AG08395 (cell line): ENCODE results near the gene MLH1.

Source experiments
- DNase-seq: peaks from one replicate; pipeline ENCODE4 v3.0.0; 2012; ENCODE audit warnings: mixed read lengths, low spot score

MLH1 gene

GRCh38 chr3:36981006-36981405 is 12.3 kb upstream of the MLH1 start:
- DNase-seq, result no peak

- no peak for DNase-seq
Measured at GRCh38 chr3:36988356-36988755, 5.0 kb upstream of the MLH1 start.

DNA sequence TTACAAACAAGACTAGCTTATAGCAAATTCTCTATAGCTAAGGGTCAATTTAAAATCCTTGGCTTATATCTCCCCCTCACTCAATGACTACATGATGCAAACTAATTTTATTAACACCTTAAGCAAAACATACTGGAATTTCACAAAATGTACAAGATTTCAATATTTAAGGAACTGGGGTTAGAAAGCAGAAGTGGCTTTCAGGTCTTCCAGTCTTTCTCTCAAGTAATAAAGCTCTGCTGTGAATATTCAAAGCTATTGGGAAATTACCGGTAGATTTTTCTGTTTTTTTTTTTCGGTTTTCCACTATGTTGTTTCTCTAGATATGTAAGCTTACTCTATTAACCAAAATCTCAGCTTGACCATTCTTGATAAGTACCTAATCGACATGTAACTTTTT is 4.3 kb upstream of the MLH1 start:
- no peak for DNase-seq

GRCh38 chr3:36989568-36989967 is 3.8 kb upstream of the MLH1 start:
- DNase-seq, result no peak

DNA sequence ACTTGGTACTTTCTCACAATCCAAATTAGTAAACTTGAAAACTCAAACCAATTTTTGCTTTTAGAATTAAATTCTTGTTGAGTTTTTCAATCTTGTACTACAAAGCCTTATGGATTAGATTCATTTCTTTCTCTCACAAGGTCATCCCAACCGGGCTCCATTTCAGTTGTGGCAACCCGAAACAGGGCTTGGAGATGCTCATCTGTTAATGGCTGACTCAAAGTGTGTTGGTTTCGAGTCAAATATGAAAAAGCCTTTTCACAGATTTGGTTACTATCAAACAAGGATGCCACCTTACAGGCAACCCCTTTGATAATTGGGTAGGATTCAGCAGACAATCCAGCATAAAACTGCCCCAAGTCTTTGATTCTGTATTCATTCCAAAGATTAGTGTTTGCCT is 2.2 kb upstream of the MLH1 start:
- no peak for DNase-seq

DNA sequence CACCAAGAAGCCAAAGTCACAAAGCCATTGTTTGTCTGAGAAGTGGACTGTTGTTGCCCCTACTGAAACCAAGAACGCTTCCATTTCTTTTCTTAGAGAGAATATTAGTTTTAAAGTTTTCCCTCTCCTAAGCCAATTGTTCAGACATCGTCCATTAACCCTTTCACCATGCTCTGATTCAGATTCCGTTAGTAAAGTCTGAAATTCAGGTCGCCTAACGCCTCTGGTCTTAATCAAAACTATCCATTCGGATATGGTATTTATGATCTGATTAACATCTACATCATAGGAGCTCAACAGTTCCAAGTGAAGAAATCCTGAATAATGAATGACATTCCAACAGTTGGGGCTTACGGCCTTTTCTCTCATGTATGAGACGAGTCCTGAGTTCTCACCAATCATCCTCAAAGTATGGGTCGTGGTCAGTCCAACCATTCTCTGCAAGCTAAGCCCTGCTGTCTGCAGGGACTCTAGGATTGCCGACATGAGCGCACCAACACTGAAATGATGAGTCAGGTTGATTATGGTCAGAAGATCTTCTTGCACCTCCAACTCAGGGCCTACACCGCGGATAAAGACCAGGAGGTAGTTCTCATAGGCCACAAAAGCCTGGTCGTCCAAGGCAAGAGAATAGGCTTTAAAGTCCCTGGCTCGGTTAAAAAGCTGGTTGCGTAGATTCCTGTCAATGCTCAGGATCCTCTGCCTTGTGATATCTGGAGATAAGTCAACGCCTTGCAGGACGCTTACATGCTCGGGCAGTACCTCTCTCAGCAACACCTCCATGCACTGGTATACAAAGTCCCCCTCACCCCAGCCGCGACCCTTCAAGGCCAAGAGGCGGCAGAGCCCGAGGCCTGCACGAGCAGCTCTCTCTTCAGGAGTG is 1.2 kb upstream of the MLH1 start:
- DNase-seq, result peak; percentile 45

DNA sequence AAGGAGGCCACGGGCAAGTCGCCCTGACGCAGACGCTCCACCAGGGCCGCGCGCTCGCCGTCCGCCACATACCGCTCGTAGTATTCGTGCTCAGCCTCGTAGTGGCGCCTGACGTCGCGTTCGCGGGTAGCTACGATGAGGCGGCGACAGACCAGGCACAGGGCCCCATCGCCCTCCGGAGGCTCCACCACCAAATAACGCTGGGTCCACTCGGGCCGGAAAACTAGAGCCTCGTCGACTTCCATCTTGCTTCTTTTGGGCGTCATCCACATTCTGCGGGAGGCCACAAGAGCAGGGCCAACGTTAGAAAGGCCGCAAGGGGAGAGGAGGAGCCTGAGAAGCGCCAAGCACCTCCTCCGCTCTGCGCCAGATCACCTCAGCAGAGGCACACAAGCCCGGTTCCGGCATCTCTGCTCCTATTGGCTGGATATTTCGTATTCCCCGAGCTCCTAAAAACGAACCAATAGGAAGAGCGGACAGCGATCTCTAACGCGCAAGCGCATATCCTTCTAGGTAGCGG is 452 bp upstream of the MLH1 start, which contains the start of gene EPM2AIP1:
Gene EPM2AIP1, minus strand, starts transcription at position 326 of the 520 bp plus-strand sequence. Its CDS starts 54 bp downstream, at position 272.
- peak; percentile 100 for DNase-seq

DNA sequence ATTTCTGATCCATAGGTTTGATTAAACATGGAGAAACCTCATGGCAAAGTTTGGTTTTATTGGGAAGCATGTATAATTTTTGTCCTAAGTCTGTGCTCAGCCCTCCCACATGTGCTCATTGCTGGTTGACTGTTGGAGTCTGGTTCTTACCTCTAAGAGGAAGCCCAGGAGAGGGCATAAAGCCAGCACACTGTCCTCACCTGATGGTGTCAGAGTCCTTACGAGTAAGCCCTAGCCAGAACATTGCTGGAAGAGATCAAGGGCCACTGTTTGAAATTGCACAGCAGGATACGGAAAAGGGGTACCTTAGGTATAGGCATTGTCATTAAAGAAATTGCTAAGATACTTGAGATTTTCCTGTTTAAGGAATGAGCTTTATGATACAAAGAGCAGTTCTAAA is 21.3 kb downstream of the MLH1 start:
- no peak for DNase-seq

DNA sequence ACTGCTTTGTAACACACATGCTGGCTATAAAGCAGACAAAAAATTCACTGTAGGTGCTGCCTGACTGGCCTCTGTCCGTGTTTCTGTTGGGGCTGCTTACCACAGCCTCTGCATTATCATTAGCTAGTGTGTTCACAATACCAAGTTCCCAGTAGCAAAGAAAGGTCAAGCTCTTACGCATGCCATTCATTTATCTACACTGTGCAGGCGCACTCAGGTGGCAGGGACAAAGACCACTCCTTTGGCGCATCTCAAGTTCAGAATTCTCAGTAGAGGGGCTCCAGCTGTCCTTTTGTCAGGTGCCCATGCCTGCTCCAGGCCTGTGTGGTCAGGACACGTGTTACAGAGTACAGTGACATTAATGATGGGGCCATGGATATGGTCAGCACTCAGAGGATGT is 22.3 kb downstream of the MLH1 start:
- no peak for DNase-seq

DNA sequence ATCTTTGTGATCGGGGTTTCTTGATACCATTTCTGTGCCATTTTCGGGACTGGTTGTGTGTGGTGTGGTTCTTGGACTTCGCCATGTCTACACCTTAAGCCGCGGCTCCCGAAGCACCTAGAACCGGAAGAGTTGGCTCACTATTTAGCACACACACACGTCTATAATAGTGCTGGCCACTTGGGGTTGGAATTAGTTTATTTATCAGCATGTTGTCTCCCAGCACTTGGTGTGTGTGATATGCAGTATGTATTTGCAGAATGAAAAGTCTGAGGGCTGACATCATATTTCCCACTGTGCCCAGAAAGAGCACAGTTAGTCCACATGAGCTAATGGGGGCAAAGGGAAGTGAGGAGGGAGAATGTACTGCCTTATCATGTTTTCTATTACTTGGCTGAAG is 23.6 kb downstream of the MLH1 start:
- no peak for DNase-seq

DNA sequence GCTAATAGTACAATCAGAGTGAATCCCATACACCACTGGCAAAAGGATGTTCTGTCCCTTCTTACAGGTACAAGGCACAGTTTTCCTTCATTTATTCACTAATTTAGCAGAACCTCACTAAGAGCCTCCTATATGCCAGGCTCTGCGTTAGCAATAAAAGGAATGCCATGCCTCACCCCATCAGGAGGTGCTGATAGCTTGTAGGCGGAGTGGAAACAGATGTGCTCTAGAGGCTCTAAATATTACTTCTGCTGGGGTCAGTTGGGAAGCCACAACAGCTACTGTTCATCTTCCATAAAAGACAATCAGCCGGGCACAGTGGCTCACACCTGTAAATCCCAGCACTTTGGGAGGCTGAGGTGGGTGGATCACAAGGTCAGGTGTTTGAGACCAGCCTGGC is 24.4 kb downstream of the MLH1 start:
- DNase-seq, result no peak

DNA sequence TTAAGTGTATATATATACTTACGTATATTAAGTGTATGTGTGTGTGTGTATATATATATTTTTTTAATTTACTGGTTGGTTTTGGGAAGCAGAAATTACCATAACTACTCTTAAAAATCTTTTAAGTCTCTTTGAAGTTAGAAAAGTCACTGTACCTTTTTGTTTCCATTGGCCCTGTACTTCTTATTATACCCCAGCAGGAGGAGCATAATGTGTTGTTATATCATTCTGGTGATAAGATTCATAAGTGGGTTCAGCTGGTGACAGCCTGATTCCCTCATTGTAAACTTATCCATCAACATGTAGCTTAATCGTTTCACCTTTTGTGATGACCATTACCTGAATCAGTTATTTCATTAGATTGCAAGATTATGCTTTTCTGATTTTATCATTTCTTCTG is 30.8 kb downstream of the MLH1 start:
- peak; percentile 27 for DNase-seq

DNA sequence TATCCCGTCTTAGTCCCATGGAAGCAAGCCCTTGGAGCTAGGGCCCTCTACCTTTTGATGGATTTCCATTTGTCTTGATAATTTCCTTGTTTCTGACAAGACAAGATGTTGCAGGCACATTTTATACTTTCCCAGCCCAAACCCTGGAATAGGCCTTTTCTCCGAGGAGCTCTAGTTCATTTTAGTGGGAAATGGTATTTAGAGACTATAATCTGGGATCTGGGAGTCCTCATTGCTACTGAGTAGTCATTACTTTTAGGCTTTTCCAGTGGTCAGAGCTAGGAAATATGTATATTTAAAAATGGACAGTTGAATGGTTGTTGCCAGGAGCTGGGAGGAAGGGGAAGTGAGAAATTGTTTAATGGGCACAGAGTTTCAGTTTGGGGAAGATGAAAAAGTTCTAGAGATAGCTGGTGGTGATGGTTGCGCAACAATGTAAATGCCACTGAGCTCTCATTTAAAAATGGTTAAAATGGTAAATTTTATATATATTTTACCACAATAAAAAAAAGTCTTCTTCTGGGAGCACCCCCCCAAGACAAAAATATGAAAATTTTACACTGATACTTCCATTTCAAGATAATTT is 31.6 kb downstream of the MLH1 start:
- no peak for DNase-seq

DNA sequence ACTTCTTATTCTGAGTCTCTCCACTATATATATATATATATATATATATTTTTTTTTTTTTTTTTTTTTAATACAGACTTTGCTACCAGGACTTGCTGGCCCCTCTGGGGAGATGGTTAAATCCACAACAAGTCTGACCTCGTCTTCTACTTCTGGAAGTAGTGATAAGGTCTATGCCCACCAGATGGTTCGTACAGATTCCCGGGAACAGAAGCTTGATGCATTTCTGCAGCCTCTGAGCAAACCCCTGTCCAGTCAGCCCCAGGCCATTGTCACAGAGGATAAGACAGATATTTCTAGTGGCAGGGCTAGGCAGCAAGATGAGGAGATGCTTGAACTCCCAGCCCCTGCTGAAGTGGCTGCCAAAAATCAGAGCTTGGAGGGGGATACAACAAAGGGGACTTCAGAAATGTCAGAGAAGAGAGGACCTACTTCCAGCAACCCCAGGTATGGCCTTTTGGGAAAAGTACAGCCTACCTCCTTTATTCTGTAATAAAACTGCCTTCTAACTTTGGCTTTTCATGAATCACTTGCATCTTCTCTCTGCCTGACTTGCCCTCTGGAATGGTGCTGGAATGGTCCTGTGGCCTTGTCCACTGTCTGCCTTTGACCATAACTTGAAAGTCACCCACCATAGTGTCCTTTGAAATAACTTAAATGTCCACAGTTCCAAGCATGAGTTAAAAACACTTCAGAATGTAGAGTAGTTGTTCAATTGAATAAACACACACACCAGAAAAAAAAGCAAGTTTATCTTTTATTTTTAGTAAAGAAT is 32.4 kb downstream of the MLH1 start:
- DNase-seq, result no peak

DNA sequence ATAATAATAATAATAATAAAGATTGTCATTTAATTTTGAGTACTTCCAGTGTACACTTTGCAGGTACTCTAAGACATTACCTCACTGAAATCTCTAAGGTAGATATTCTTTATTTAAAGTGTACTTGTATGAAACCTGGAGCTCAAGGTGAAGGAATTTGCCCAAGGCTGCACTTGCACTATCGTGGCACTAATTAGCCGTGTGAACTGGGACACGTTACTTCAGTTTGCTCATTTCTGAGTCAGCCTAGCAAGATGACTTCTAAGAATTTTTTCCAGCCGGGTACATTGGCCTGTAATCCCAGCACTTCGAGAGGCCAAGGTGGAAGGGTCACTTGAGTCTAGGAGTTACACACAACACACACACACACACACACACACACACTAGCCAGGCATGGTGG is 33.5 kb downstream of the MLH1 start:
- DNase-seq, result no peak

GRCh38 chr3:37028329-37028728 is 35.0 kb downstream of the MLH1 start:
- no peak for DNase-seq

GRCh38 chr3:37029111-37029510 is 35.8 kb downstream of the MLH1 start:
- no peak for DNase-seq

GRCh38 chr3:37029516-37030163 is 36.3 kb downstream of the MLH1 start:
- DNase-seq, result no peak

GRCh38 chr3:37030588-37030987 is 37.3 kb downstream of the MLH1 start:
- DNase-seq, result no peak

GRCh38 chr3:37031096-37031682 is 37.9 kb downstream of the MLH1 start:
- DNase-seq, result no peak

DNA sequence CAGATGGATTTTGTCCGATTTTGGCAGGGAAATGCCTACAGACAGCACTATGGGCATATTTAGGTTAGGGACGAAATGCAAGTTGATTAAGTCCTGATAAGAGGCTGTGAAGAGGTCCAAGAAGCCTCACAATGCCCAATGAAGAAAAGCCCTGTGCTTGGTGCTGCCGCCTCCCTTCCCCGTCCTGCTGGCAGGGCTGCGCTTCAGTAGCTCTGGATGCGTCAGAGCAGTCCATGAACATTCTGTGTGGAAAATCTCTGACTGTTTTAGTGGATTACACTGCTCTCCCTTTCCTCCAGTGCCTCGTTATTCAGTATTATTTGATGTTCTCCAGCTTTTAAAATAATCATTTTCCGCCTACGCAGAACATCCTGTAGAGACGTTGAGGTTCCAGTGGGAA is 39.6 kb downstream of the MLH1 start:
- DNase-seq, result no peak

DNA sequence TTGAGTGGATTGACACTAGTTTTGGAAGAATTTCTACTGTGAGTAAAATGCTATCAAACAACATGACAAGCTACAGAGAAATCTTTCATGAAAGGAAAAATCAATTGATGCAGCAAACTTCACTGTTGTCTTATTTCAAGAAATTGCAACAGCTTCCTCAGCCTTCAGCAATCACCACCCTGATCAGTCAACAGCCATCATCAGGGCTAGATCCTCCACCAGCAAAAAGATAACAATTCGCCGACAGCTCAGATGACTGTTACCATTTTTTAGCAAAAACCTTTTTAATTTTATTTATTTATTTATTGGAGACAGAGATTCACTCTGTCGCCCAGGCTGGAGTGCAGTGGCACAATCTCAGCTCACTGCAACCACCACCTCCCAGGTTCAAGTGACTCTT is 44.0 kb downstream of the MLH1 start:
- DNase-seq, result no peak
